Type B pancreatic cell (in vitro differentiated cells): ENCODE measurements around the gene MYO5C. TPM values are rescaled to one million over a fixed set of nuclear protein-coding genes. Genes with fewer than 3 reads are reported as not detected.
A peak's percentile ranks its signal among the peaks of the same experiment; 100 is the strongest.

Experiments
- DNase-seq: peaks from one replicate; pipeline ENCODE4 v3.0.0; 2021; ENCODE audit warnings: mixed read lengths; ENCODE audit not compliant: unreplicated experiment; ENCODE audit errors: extremely low spot score
- H3K27ac Mint-ChIP-seq: 2 replicates; pipeline ENCODE4 v1.8.0; 2021; ENCODE audit warnings: mild to moderate bottlenecking, mixed read lengths
- H3K27me3 Mint-ChIP-seq: 2 replicates; pipeline ENCODE4 v1.8.0; 2021; ENCODE audit warnings: mixed read lengths
- H3K36me3 Mint-ChIP-seq: 2 replicates; pipeline ENCODE4 v1.8.0; 2021; ENCODE audit warnings: mixed read lengths
- H3K4me1 Mint-ChIP-seq: one replicate; pipeline ENCODE4 v1.8.0; 2021; ENCODE audit warnings: mixed read lengths; ENCODE audit not compliant: unreplicated experiment
- H3K4me3 Mint-ChIP-seq: 2 replicates; pipeline ENCODE4 v1.8.0; 2021; ENCODE audit warnings: mild to moderate bottlenecking, mixed read lengths
- H3K9me3 Mint-ChIP-seq: 2 replicates; pipeline ENCODE4 v1.8.0; 2021; ENCODE audit warnings: mixed read lengths
- total RNA-seq: library from RNA; stranded (reverse); gene quantifications from 2 replicates; pipeline ENCODE4 v1.2.1, GENCODE V29; 2021; ENCODE audit warnings: low replicate concordance
- TF ChIP-seq, protein P1 (sequence below): fragments of 200-600 bp; sonication (generic); conservative IDR thresholded peaks from 2 replicates; pipeline ENCODE4 v1.5.0; 2021; ENCODE audit warnings: antibody characterized with exemption, mild to moderate bottlenecking

Gene MYO5C
- total RNA-seq, 1 donor from 2014 or later = 17.5 TPM

GRCh38 chr15:52218371-52218770, 77.2 kb downstream of the MYO5C start:
- Mint-ChIP-seq H3K27ac (no peak overlapping the region), H3K27me3 (no peaks in the 10 kb centered on the region), H3K4me3 (no peak overlapping the region), H3K9me3 (no peaks in the 10 kb centered on the region), H3K36me3 (no peaks in the 10 kb centered on the region), H3K4me1 (peaks cover 10% of the 10 kb centered on the region)
- TF ChIP-seq, protein P1, sequence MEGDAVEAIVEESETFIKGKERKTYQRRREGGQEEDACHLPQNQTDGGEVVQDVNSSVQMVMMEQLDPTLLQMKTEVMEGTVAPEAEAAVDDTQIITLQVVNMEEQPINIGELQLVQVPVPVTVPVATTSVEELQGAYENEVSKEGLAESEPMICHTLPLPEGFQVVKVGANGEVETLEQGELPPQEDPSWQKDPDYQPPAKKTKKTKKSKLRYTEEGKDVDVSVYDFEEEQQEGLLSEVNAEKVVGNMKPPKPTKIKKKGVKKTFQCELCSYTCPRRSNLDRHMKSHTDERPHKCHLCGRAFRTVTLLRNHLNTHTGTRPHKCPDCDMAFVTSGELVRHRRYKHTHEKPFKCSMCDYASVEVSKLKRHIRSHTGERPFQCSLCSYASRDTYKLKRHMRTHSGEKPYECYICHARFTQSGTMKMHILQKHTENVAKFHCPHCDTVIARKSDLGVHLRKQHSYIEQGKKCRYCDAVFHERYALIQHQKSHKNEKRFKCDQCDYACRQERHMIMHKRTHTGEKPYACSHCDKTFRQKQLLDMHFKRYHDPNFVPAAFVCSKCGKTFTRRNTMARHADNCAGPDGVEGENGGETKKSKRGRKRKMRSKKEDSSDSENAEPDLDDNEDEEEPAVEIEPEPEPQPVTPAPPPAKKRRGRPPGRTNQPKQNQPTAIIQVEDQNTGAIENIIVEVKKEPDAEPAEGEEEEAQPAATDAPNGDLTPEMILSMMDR = no peak
- DNase-seq = no peak

GRCh38 chr15:52217186-52217585, 78.4 kb downstream of the MYO5C start:
- no peaks in the 10 kb centered on the region for H3K9me3 Mint-ChIP-seq
- no peak overlapping the region for H3K27ac Mint-ChIP-seq
- peaks cover 3% of the 10 kb centered on the region for H3K36me3 Mint-ChIP-seq
- peaks cover 10% of the 10 kb centered on the region for H3K4me1 Mint-ChIP-seq
- TF ChIP-seq, protein P1 = peak; percentile 30
- H3K27me3 Mint-ChIP-seq = no peaks in the 10 kb centered on the region
- H3K4me3 Mint-ChIP-seq = no peak overlapping the region
- DNase-seq = no peak

GRCh38 chr15:52214553-52214952, 81.1 kb downstream of the MYO5C start:
- no peaks in the 10 kb centered on the region for H3K9me3 Mint-ChIP-seq
- no peak overlapping the region for H3K27ac Mint-ChIP-seq
- H3K36me3 Mint-ChIP-seq = peaks cover 3% of the 10 kb centered on the region
- H3K27me3 Mint-ChIP-seq = no peaks in the 10 kb centered on the region
- TF ChIP-seq, protein P1 = no peak
- no peak for DNase-seq
- no peak overlapping the region for H3K4me3 Mint-ChIP-seq
- peaks cover 10% of the 10 kb centered on the region for H3K4me1 Mint-ChIP-seq

- Mint-ChIP-seq H3K4me3 (no peak overlapping the region), H3K27ac (no peak overlapping the region), H3K9me3 (no peaks in the 10 kb centered on the region), H3K27me3 (no peaks in the 10 kb centered on the region), H3K36me3 (peaks cover 11% of the 10 kb centered on the region), H3K4me1 (peaks cover 10% of the 10 kb centered on the region)
- DNase-seq = no peak
- TF ChIP-seq, protein P1 = no peak
These were observed 82.4 kb downstream of the MYO5C start for GRCh38 chr15:52213206-52213605.

- Mint-ChIP-seq H3K27me3 (no peaks in the 10 kb centered on the region), H3K9me3 (no peaks in the 10 kb centered on the region), H3K36me3 (peaks cover 15% of the 10 kb centered on the region), H3K4me3 (no peak overlapping the region), H3K4me1 (peaks cover under 1% of the 10 kb centered on the region), H3K27ac (no peak overlapping the region)
- TF ChIP-seq, protein P1 = peak; percentile 80
- no peak for DNase-seq
These were observed 87.2 kb downstream of the MYO5C start for GRCh38 chr15:52208306-52208946.
